Liver (tissue), 9 donors: ENCODE data around the gene SMG6. TPM values are rescaled to one million over a fixed set of nuclear protein-coding genes. Genes with fewer than 3 reads are reported as not detected.

Experiments used
- DNase-seq: peaks from one replicate; pipeline ENCODE4 v3.0.0-alpha.2; 2017; ENCODE audit warnings: low spot score
- H3K27ac ChIP-seq, 2 donors: one replicate each; pipeline ENCODE4 v1.7.0; 2013; ENCODE audit warnings: inconsistent platforms in 2 of 2, low read length in 2 of 2, control low read depth in 1 of 2, low read depth in 1 of 2, mild to moderate bottlenecking in 1 of 2
- H3K27me3 ChIP-seq, 4 donors: one replicate each; pipeline versions ENCODE4 v1.6.1 to v1.7.0; 2013; ENCODE audit warnings: low read length in 3 of 4, inconsistent platforms in 1 of 4, mild to moderate bottlenecking in 1 of 4, moderate library complexity in 1 of 4; ENCODE audit not compliant: control insufficient read depth in 4 of 4, insufficient read depth in 4 of 4
- H3K36me3 ChIP-seq, 4 donors: one replicate each; pipeline versions ENCODE4 v1.6.1 to v1.7.0; 2013; ENCODE audit warnings: low read length in 3 of 4, mild to moderate bottlenecking in 3 of 4, low read depth in 1 of 4, moderate library complexity in 1 of 4; ENCODE audit not compliant: control insufficient read depth in 4 of 4, insufficient read depth in 3 of 4
- H3K4me1 ChIP-seq, 4 donors: one replicate each; pipeline versions ENCODE4 v1.6.1 to v1.7.0; 2013; ENCODE audit warnings: low read length in 3 of 4, mild to moderate bottlenecking in 3 of 4, moderate library complexity in 1 of 4; ENCODE audit not compliant: control insufficient read depth in 4 of 4, insufficient read depth in 4 of 4
- H3K4me3 ChIP-seq, 3 donors: one replicate each; pipeline versions ENCODE4 v1.6.1 to v1.7.0; 2013; ENCODE audit warnings: low read length in 3 of 3, control low read depth in 1 of 3, low read depth in 1 of 3, mild to moderate bottlenecking in 1 of 3
- H3K9ac ChIP-seq, 2 donors: one replicate each; pipeline ENCODE4 v1.7.0; 2013; ENCODE audit warnings: low read length in 2 of 2, mild to moderate bottlenecking in 2 of 2, moderate library complexity in 2 of 2, control low read depth in 1 of 2, low read depth in 1 of 2
- H3K9me3 ChIP-seq, 4 donors: one replicate each; pipeline versions ENCODE4 v1.6.1 to v1.7.0; 2013; ENCODE audit warnings: low read length in 3 of 4; ENCODE audit not compliant: control insufficient read depth in 4 of 4
- ATF3 ChIP-seq: IDR thresholded peaks from 2 replicates; pipeline ENCODE4 v1.6.1; 2016; ENCODE audit warnings: antibody characterized with exemption
- CTCF ChIP-seq: fragments of 150-350 bp; IDR thresholded peaks from 2 replicates; pipeline ENCODE4 v1.5.1; 2017; ENCODE audit warnings: improper control_type of control experiment, low read depth, low read length; ENCODE audit not compliant: missing input control
- EGR1 ChIP-seq, 2 donors: IDR thresholded peaks; 2 replicates each; pipeline ENCODE4 v1.6.1; 2016 to 2018; ENCODE audit warnings: antibody characterized with exemption in 2 of 2, low read depth in 2 of 2
- FOXA2 ChIP-seq: IDR thresholded peaks from 2 replicates; pipeline ENCODE4 v1.6.1; 2016; ENCODE audit warnings: antibody characterized with exemption
- GABPA ChIP-seq, 2 donors: IDR thresholded peaks in 1 of 2; conservative IDR thresholded peaks in 1 of 2; 2 replicates each; pipeline ENCODE4 v1.6.1; 2016; ENCODE audit warnings: antibody characterized with exemption in 2 of 2, mild to moderate bottlenecking in 1 of 2, moderate library complexity in 1 of 2
- JUND ChIP-seq, 2 donors: IDR thresholded peaks; 2 replicates each; pipeline ENCODE4 v1.6.1; 2016; ENCODE audit warnings: antibody characterized with exemption in 2 of 2
- MAX ChIP-seq: IDR thresholded peaks from 2 replicates; pipeline ENCODE4 v1.6.1; 2016; ENCODE audit warnings: antibody characterized with exemption
- NR2F2 ChIP-seq: IDR thresholded peaks from 2 replicates; pipeline ENCODE4 v1.6.1; 2016; ENCODE audit warnings: antibody characterized with exemption
- REST ChIP-seq: IDR thresholded peaks from 2 replicates; pipeline ENCODE4 v1.6.1; 2016; ENCODE audit warnings: antibody characterized with exemption, mild to moderate bottlenecking
- SP1 ChIP-seq: IDR thresholded peaks from 2 replicates; pipeline ENCODE4 v1.6.1; 2018; ENCODE audit warnings: antibody characterized with exemption, mild to moderate bottlenecking
- TAF1 ChIP-seq: conservative IDR thresholded peaks from 2 replicates; pipeline ENCODE4 v1.6.1; 2016; ENCODE audit warnings: antibody characterized with exemption, mild to moderate bottlenecking
- YY1 ChIP-seq: IDR thresholded peaks from 2 replicates; pipeline ENCODE4 v1.6.1; 2016; ENCODE audit warnings: antibody characterized with exemption, mild to moderate bottlenecking
- ZBTB33 ChIP-seq: IDR thresholded peaks from 2 replicates; pipeline ENCODE4 v1.6.1; 2016; ENCODE audit warnings: antibody characterized with exemption
- WGBS: extraction: QIAGEN DNeasy Blood & Tissue Kit; methylation state at CpG from one replicate; pipeline ENCODE4 v1.1.7; 2013; 5-methylcytosine and 5-hydroxymethylcytosine counted together
- polyA plus RNA-seq, 2 donors: library from polyadenylated mRNA; stranded (reverse) in 1 of 2; unstranded in 1 of 2; fragments of 200-250 nt in 1 of 2; fragments of >200 nt in 1 of 2; fragmentation: Nextera tagmentation in 1 of 2; extraction: Ambion mirVana in 1 of 2; gene quantifications; one replicate each; pipeline versions ENCODE4 v1.2.1 to v1.2.3, GENCODE V29; 2013 to 2015
- total RNA-seq, 2 donors: library from RNA; depleted of rRNA; stranded (reverse); fragments of >200 nt; gene quantifications; one replicate each; pipeline ENCODE4 v1.2.3, GENCODE V29; 2014
- donor health status: healthy.
- donor health status: healthy.
- donor health status: healthy.
- donor health status: healthy.
- donor health status: healthy.

Gene SMG6
- total and polyA plus RNA-seq, 4 donors: 4.9 to 12.0 (median 8.2) TPM

- Histone ChIP-seq H3K4me3 (no peak overlapping the region), H3K9ac (no peak overlapping the region), H3K27me3 (no peaks in the 10 kb centered on the region), H3K36me3 (peaks cover 0 to 38% (median 12%) of the 10 kb centered on the region in 4 donors), H3K27ac (no peak overlapping the region), H3K9me3 (no peaks in the 10 kb centered on the region), H3K4me1 (peaks cover 0 to 14% (median 10%) of the 10 kb centered on the region in 4 donors)
- TF ChIP-seq NR2F2: no peak
- 97% methylated on average over 12 of the region's 12 CpGs for WGBS
- no peak for DNase-seq
Observed at GRCh38 chr17:2299136-2299535, 4.4 kb downstream of the SMG6 start.

- H3K36me3 ChIP-seq: peaks cover 5 to 58% (median 22%) of the 10 kb centered on the region in 4 donors
- no peak for TF ChIP-seq ATF3
- no peak for TF ChIP-seq YY1
- no peak for TF ChIP-seq CTCF
- no peak for TF ChIP-seq SP1
- no peak for TF ChIP-seq EGR1 (IDR thresholded peaks at IDR 0.05; ENCODE audit: low read depth in 2 of 2)
- TF ChIP-seq ZBTB33: no peak
- TF ChIP-seq NR2F2: no peak
- no peak for TF ChIP-seq REST
- TF ChIP-seq GABPA (IDR thresholded peaks at IDR 0.05 in 1 of 2, conservative IDR thresholded peaks at IDR 0.05 in 1 of 2): no peak
- TF ChIP-seq TAF1: no peak
- TF ChIP-seq FOXA2: no peak
- TF ChIP-seq JUND (IDR thresholded peaks at IDR 0.05): no peak
- TF ChIP-seq MAX: no peak
Observed at GRCh38 chr17:2297023-2297422, 6.6 kb downstream of the SMG6 start.

More at GRCh38 chr17:2297023-2297422, 6.6 kb downstream of the SMG6 start:
- no peaks in the 10 kb centered on the region for H3K27me3 ChIP-seq
- no peak overlapping the region for H3K9ac ChIP-seq
- WGBS: 94% methylated on average over 5 of the region's 5 CpGs
- H3K4me3 ChIP-seq: no peak overlapping the region
- no peak overlapping the region for H3K27ac ChIP-seq
- no peak for DNase-seq
- peaks cover 0 to 3% (median 2%) of the 10 kb centered on the region in 4 donors for H3K4me1 ChIP-seq
- H3K9me3 ChIP-seq: no peaks in the 10 kb centered on the region
